ENCODE measurements around the gene RUNX1.

- TF ChIP-seq POLR2A (IDR thresholded peaks at IDR 0.05): no peak
- TF ChIP-seq, protein P1, sequence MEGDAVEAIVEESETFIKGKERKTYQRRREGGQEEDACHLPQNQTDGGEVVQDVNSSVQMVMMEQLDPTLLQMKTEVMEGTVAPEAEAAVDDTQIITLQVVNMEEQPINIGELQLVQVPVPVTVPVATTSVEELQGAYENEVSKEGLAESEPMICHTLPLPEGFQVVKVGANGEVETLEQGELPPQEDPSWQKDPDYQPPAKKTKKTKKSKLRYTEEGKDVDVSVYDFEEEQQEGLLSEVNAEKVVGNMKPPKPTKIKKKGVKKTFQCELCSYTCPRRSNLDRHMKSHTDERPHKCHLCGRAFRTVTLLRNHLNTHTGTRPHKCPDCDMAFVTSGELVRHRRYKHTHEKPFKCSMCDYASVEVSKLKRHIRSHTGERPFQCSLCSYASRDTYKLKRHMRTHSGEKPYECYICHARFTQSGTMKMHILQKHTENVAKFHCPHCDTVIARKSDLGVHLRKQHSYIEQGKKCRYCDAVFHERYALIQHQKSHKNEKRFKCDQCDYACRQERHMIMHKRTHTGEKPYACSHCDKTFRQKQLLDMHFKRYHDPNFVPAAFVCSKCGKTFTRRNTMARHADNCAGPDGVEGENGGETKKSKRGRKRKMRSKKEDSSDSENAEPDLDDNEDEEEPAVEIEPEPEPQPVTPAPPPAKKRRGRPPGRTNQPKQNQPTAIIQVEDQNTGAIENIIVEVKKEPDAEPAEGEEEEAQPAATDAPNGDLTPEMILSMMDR (IDR thresholded peaks at IDR 0.05): no peak
- TF ChIP-seq POLR2AphosphoS5 (IDR thresholded peaks at IDR 0.05; ENCODE audit: insufficient read depth in 1 of 2, low read depth in 1 of 2): no peak
Measured at GRCh38 chr21:34925597-34925996, 123.5 kb downstream of the RUNX1 start.

Measured in vagina (tissue), 2 donors.